ENCODE results near the gene OGFOD2.

DNA sequence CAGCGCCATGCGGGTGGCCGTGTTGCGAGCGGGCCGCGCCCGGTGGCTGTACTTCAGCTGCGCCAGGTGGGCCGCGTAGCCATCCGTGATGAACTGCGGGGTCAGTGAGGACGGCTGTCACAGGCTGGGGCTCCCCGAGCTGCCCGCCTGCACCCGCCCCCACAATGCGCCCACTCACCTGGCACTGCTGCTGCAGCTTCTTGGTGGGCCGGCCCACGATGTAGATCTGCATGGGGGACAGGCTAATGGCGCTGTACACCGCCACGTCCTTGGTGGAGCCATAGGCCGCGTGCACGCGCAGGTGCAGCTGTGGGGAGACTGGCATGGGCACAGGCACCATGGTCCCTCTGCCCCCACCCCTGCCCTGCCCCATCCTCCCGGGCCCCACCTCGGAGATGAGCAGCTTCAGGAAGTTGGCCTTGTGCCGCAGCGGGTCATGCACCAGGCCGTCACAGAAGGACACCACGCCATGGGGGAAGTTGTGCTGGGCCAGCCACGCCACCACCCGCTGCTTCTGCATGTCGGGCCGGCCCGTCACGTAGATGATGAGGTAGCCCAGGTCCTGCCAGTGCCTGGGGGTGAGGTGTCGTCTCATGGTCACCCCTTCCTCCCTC, 11.3 kb downstream of the OGFOD2 start:
- TF ChIP-seq, protein P1, sequence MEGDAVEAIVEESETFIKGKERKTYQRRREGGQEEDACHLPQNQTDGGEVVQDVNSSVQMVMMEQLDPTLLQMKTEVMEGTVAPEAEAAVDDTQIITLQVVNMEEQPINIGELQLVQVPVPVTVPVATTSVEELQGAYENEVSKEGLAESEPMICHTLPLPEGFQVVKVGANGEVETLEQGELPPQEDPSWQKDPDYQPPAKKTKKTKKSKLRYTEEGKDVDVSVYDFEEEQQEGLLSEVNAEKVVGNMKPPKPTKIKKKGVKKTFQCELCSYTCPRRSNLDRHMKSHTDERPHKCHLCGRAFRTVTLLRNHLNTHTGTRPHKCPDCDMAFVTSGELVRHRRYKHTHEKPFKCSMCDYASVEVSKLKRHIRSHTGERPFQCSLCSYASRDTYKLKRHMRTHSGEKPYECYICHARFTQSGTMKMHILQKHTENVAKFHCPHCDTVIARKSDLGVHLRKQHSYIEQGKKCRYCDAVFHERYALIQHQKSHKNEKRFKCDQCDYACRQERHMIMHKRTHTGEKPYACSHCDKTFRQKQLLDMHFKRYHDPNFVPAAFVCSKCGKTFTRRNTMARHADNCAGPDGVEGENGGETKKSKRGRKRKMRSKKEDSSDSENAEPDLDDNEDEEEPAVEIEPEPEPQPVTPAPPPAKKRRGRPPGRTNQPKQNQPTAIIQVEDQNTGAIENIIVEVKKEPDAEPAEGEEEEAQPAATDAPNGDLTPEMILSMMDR (IDR thresholded peaks at IDR 0.05; ENCODE audit: low read length) = no peak
- TF ChIP-seq EZH2 (optimal IDR thresholded peaks at IDR 0.05; ENCODE audit: low read depth, low read length) = no peak

Measured in MM.1S (cell line).